ENCODE measurements around the gene TRIM39.

The TRIM39 gene

GRCh38 chr6:30326526-30327231 is at the start of gene TRIM39 (continued):
- TF ChIP-seq YY1 (tag by site-specific recombination; IDR thresholded peaks at IDR 0.05): no peak
- TF ChIP-seq, protein P1, sequence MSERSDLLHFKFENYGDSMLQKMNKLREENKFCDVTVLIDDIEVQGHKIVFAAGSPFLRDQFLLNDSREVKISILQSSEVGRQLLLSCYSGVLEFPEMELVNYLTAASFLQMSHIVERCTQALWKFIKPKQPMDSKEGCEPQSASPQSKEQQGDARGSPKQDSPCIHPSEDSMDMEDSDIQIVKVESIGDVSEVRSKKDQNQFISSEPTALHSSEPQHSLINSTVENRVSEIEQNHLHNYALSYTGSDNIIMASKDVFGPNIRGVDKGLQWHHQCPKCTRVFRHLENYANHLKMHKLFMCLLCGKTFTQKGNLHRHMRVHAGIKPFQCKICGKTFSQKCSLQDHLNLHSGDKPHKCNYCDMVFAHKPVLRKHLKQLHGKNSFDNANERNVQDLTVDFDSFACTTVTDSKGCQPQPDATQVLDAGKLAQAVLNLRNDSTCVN (tag by site-specific recombination; optimal IDR thresholded peaks at IDR 0.05): peak; percentile 99
- TF ChIP-seq, protein P2, sequence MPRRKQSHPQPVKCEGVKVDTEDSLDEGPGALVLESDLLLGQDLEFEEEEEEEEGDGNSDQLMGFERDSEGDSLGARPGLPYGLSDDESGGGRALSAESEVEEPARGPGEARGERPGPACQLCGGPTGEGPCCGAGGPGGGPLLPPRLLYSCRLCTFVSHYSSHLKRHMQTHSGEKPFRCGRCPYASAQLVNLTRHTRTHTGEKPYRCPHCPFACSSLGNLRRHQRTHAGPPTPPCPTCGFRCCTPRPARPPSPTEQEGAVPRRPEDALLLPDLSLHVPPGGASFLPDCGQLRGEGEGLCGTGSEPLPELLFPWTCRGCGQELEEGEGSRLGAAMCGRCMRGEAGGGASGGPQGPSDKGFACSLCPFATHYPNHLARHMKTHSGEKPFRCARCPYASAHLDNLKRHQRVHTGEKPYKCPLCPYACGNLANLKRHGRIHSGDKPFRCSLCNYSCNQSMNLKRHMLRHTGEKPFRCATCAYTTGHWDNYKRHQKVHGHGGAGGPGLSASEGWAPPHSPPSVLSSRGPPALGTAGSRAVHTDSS (tag by site-specific recombination; IDR thresholded peaks at IDR 0.05): 0 out of 2 replicates have a peak, but pooled peaks have one; percentile 17
- TF ChIP-seq, protein P3, sequence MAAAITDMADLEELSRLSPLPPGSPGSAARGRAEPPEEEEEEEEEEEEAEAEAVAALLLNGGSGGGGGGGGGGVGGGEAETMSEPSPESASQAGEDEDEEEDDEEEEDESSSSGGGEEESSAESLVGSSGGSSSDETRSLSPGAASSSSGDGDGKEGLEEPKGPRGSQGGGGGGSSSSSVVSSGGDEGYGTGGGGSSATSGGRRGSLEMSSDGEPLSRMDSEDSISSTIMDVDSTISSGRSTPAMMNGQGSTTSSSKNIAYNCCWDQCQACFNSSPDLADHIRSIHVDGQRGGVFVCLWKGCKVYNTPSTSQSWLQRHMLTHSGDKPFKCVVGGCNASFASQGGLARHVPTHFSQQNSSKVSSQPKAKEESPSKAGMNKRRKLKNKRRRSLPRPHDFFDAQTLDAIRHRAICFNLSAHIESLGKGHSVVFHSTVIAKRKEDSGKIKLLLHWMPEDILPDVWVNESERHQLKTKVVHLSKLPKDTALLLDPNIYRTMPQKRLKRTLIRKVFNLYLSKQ (tag by site-specific recombination; IDR thresholded peaks at IDR 0.05; ENCODE audit: borderline replicate concordance): no peak
- no peak for TF ChIP-seq ZNF302 (tag by site-specific recombination; IDR thresholded peaks at IDR 0.05; ENCODE audit: low read depth)
- TF ChIP-seq ZNF561 (tag by site-specific recombination; IDR thresholded peaks at IDR 0.05; ENCODE audit: borderline replicate concordance): peak; percentile 78
- peak; percentile 27; the same call in 1 of the 2 replicates for TF ChIP-seq CTCF (tag by site-specific recombination; IDR thresholded peaks at IDR 0.05)
- TF ChIP-seq ZBTB1 (tag by site-specific recombination; IDR thresholded peaks at IDR 0.05): no peak; the same call in 1 of the 2 replicates
- TF ChIP-seq, protein P4, sequence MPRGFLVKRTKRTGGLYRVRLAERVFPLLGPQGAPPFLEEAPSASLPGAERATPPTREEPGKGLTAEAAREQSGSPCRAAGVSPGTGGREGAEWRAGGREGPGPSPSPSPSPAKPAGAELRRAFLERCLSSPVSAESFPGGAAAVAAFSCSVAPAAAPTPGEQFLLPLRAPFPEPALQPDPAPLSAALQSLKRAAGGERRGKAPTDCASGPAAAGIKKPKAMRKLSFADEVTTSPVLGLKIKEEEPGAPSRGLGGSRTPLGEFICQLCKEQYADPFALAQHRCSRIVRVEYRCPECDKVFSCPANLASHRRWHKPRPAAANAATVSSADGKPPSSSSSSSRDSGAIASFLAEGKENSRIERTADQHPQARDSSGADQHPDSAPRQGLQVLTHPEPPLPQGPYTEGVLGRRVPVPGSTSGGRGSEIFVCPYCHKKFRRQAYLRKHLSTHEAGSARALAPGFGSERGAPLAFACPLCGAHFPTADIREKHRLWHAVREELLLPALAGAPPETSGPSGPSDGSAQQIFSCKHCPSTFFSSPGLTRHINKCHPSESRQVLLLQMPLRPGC (tag by site-specific recombination; IDR thresholded peaks at IDR 0.05): no peak
- TF ChIP-seq ZNF529 (tag by site-specific recombination; IDR thresholded peaks at IDR 0.05; ENCODE audit: insufficient replicate concordance): no peak
- no peak for TF ChIP-seq ZNF354C (tag by site-specific recombination; IDR thresholded peaks at IDR 0.05; ENCODE audit: borderline replicate concordance, low read depth)
- TF ChIP-seq ZNF624 (tag by site-specific recombination; IDR thresholded peaks at IDR 0.05): no peak
- TF ChIP-seq HOXC10 (CRISPR knock-in tag; IDR thresholded peaks at IDR 0.05): no peak; the same call in 1 of the 2 replicates
- TF ChIP-seq GLIS1 (tag by site-specific recombination; IDR thresholded peaks at IDR 0.05): no peak
- no peak for TF ChIP-seq ZNF449 (tag by site-specific recombination; IDR thresholded peaks at IDR 0.05)
- TF ChIP-seq, protein P5, sequence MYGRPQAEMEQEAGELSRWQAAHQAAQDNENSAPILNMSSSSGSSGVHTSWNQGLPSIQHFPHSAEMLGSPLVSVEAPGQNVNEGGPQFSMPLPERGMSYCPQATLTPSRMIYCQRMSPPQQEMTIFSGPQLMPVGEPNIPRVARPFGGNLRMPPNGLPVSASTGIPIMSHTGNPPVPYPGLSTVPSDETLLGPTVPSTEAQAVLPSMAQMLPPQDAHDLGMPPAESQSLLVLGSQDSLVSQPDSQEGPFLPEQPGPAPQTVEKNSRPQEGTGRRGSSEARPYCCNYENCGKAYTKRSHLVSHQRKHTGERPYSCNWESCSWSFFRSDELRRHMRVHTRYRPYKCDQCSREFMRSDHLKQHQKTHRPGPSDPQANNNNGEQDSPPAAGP (tag by site-specific recombination; IDR thresholded peaks at IDR 0.05): no peak
- TF ChIP-seq ZFP69B (tag by site-specific recombination; IDR thresholded peaks at IDR 0.05): no peak
- peak; percentile 97 for TF ChIP-seq ZNF335 (tag by site-specific recombination; conservative IDR thresholded peaks at IDR 0.05)
- TF ChIP-seq ZNF555 (tag by site-specific recombination; conservative IDR thresholded peaks at IDR 0.05): no peak
- TF ChIP-seq, protein P6, sequence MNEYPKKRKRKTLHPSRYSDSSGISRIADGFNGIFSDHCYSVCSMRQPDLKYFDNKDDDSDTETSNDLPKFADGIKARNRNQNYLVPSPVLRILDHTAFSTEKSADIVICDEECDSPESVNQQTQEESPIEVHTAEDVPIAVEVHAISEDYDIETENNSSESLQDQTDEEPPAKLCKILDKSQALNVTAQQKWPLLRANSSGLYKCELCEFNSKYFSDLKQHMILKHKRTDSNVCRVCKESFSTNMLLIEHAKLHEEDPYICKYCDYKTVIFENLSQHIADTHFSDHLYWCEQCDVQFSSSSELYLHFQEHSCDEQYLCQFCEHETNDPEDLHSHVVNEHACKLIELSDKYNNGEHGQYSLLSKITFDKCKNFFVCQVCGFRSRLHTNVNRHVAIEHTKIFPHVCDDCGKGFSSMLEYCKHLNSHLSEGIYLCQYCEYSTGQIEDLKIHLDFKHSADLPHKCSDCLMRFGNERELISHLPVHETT (tag by site-specific recombination; IDR thresholded peaks at IDR 0.05): no peak
- no peak for TF ChIP-seq KLF8 (tag by site-specific recombination; IDR thresholded peaks at IDR 0.05)
